ENCODE measurements around the gene BEST3.

BEST3 gene

GRCh38 chr12:69661386-69661785 lies 37.7 kb downstream of the BEST3 start:
- DNase-seq (ENCODE audit: low read depth) = no peak
- no peak overlapping the region for H3K4me3 ChIP-seq (ENCODE audit: low read depth, low read length)
- TF ChIP-seq MAX (IDR thresholded peaks at IDR 0.05; ENCODE audit: low read depth, low read length) = no peak
- TF ChIP-seq POLR2A (IDR thresholded peaks at IDR 0.05; ENCODE audit: extremely low read depth, insufficient read length) = no peak
- TF ChIP-seq MYC (IDR thresholded peaks at IDR 0.05; ENCODE audit: low read depth, low read length) = no peak
- no peak for TF ChIP-seq CTCF (IDR thresholded peaks at IDR 0.05; ENCODE audit: low read depth, low read length)

DNA sequence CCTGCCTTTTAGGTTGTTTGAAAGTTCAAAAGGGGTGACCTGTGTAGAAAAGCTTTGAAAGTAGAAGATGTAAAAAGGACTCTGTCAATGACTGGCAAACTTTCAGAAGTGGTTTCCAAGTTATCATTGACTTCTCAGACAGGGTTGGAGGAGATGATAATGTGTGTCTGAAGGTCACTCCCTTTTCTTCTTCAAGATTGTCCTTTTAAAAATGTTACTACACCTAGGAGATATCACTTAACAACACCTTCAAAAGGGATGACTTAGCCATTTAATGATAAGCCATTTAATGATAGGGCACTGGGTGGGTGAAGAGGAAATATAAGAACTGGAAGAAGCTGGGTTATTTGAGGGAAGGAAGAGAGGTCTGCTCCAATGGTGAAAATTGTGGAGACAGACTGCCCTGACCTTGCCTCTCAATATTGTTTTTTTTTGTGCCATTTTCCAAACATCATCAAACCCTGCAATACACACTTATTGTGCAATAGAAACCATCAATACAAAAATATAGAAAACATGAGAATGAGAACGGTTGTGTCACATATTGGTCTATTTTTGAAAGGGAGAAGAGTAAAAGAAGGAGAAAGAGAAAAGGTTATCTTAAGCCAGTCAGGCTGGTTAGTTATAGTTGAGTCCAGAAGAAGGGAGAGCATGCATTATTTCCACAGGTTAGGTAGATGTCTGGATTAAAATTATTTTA lies 38.8 kb downstream of the BEST3 start:
- no peak for DNase-seq (ENCODE audit: low read depth)
- TF ChIP-seq MAX (IDR thresholded peaks at IDR 0.05; ENCODE audit: low read depth, low read length) (no peak), MYC (IDR thresholded peaks at IDR 0.05; ENCODE audit: low read depth, low read length) (no peak), CTCF (IDR thresholded peaks at IDR 0.05; ENCODE audit: low read depth, low read length) (no peak), POLR2A (IDR thresholded peaks at IDR 0.05; ENCODE audit: extremely low read depth, insufficient read length) (no peak)
- H3K4me3 ChIP-seq (ENCODE audit: low read depth, low read length) = no peak overlapping the region

GRCh38 chr12:69658203-69658602 lies 40.9 kb downstream of the BEST3 start:
- no peak overlapping the region for H3K4me3 ChIP-seq (ENCODE audit: low read depth, low read length)
- TF ChIP-seq POLR2A (IDR thresholded peaks at IDR 0.05; ENCODE audit: extremely low read depth, insufficient read length) (no peak), MYC (IDR thresholded peaks at IDR 0.05; ENCODE audit: low read depth, low read length) (no peak), MAX (IDR thresholded peaks at IDR 0.05; ENCODE audit: low read depth, low read length) (no peak), CTCF (IDR thresholded peaks at IDR 0.05; ENCODE audit: low read depth, low read length) (no peak)
- DNase-seq (ENCODE audit: low read depth) = no peak

DNA sequence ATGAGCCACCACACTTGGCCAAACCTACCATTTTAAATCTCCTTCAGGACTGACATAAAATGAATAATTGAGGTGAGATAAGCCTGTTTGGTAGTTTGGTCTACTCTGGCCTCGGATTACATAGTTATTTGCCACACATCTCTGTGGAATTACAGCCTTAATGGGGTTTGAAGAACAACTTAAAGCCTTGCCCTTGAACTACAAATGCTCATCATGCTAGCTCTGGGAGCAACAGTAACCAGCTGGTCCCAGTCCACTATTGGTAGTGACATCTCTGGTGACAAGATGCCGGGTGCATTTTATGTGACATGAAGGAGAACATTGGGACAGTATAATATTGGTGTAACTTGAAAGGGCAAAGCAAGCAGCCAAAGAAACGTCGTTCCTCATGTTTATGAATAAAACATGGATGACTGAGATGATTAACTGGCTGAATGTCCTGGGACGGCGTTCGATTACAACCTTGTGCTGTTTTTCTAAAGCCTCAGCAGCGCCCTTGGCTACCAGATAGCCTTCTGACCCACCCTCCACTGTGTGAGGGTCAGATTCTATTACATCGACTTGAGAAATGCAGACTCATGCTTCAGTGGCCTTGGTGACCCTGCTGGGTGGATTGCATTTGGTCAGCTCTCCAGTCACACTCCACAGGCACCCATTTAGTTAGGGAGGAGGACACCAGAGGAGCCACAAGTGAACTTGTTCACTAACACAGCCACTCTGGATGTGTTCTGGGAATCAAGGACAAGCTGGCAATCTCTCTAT lies 41.5 kb downstream of the BEST3 start:
- no peak for DNase-seq (ENCODE audit: low read depth)
- TF ChIP-seq MYC (IDR thresholded peaks at IDR 0.05; ENCODE audit: low read depth, low read length) (no peak), CTCF (IDR thresholded peaks at IDR 0.05; ENCODE audit: low read depth, low read length) (no peak), POLR2A (IDR thresholded peaks at IDR 0.05; ENCODE audit: extremely low read depth, insufficient read length) (no peak)
- no peak overlapping the region for H3K4me3 ChIP-seq (ENCODE audit: low read depth, low read length)

DNA sequence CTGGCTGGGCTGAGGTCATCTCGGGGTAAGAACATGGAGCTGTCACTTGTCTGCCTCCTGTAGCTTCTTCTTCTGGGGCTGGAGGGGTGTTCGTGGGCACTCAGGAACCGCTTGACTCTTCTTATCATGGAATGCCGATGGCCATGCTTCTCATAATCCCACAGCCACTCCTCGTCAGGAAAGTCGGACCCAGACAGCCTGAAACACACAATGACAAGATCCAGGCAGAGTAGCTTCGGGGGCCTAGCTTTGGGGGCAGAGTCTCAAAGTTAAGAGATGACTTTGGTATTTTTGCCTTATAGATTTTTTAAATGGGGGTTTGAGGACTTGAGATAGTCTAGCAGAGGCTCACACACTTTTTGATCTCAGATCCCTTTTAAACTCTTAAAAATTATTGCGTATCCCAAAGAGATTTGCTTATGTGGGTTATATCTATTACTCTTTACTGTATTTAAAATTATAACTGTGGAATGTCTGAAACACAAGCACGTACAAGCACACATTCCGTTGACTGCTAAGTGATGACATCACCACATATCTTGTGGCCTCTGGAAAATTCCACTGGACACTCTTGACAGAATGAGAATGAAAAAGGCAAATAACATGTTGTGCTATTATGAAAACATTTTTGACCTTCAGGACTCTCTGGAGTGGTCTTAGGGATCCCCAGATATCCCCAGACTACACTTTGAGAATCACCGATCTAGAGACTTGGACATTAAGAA lies 43.3 kb downstream of the BEST3 start:
- DNase-seq (ENCODE audit: low read depth) = no peak
- no peak for TF ChIP-seq MYC (IDR thresholded peaks at IDR 0.05; ENCODE audit: low read depth, low read length)
- no peak for TF ChIP-seq CTCF (IDR thresholded peaks at IDR 0.05; ENCODE audit: low read depth, low read length)
- no peak for TF ChIP-seq MAX (IDR thresholded peaks at IDR 0.05; ENCODE audit: low read depth, low read length)
- TF ChIP-seq POLR2A (IDR thresholded peaks at IDR 0.05; ENCODE audit: extremely low read depth, insufficient read length) = no peak
- no peak overlapping the region for H3K4me3 ChIP-seq (ENCODE audit: low read depth, low read length)
